GM11168 (cell line): Measurements from ENCODE around the gene CCSER2.

Experiments used
- in situ Hi-C: fragments of 300-500 bp; cut with MboI; formaldehyde crosslinking; loops from one replicate; pipeline ENCODE4 v1.12.0; 2022; ENCODE audit warnings: low sequenced_read_pairs; ENCODE audit not compliant: unreplicated experiment

CCSER2 gene

DNA sequence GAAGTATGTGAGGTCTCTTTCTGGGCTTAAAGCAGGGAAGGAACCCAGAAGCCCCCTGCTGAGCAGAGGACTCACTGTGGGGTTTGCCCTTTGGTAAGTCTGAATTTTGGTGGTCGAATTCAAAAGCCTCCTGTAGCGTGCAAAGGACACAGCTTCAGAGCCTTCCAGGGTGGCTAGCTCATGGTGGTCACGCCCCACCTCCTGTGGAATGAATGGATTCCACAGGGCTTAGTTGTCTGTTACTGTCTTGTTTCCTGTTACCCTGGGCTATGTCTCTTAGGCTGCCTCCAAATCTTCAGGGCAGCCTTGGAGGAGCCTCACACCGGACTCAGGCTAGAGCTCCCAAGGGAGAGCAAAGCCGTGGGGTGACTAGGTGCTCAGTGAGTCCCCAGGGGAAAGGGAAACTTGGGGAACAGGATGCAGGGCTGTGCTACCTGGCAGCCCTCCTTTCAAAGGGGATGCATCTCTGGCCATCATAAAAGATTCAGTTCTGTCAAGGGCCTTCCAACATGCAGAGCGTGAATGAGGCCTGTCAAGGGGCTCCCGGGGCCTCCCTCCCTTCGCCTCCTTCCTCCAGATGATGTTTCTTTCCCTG is 211.7 kb downstream of the CCSER2 start:
- in situ Hi-C loops = loop anchor here (5.0 kb wide), 1 partner anchor 273 kb away; no protein-coding TSS in a partner anchor

DNA sequence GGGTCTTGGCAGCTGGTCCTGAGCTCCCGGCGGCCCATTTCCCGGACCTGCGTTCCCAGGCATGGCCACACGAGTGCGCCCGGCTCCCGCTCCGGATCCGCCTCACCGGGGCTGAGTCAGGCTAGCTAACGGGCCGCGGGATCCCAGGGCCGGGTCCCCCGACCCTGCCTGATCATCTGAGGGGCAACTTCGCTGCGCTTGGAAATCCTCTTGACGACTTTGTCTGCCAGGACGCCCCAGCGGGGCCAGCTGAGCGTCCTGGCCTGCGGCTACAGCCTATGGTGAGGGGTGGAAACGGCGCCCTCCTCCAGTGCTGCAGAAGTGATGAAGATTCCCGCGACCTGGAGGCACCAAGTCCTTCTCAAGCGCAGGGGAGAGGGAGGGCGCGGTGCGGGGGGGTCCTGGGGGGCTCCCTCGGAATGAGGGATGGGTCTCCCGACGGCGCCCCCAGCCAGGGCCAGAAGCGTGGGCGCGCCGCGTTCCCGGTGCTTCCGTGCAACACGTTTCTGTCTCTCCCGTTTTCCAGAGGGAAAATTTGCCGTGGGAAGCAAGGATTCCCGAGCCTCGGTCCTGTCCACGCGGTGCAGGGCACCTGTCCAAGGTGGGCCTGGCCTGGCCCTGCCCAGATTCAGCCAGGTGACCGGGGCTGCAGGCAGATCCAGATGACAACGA is 212.4 kb downstream of the CCSER2 start:
- in situ Hi-C loops = loop anchor here (5.0 kb wide), 1 partner anchor 273 kb away; no protein-coding TSS in a partner anchor

DNA sequence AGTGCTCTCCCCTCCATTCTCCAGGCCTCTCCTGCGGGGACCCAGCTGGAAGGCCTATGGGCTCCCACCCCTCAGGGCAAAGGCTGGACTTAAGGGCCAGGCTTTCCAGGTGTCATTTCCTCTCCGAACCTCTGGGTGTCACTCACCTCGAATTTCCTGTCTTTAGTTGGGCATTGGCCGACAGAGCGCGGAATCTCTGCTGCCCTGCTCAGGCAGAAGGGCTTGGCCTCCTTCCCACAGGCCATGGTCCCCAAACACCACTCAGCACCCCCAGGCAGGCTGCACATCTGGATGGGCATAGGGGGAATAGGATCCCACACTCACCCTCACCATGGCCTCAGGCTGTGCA is 212.9 kb downstream of the CCSER2 start:
- in situ Hi-C loops = loop anchor here (5.0 kb wide), 1 partner anchor 274 kb away; no protein-coding TSS in a partner anchor

DNA sequence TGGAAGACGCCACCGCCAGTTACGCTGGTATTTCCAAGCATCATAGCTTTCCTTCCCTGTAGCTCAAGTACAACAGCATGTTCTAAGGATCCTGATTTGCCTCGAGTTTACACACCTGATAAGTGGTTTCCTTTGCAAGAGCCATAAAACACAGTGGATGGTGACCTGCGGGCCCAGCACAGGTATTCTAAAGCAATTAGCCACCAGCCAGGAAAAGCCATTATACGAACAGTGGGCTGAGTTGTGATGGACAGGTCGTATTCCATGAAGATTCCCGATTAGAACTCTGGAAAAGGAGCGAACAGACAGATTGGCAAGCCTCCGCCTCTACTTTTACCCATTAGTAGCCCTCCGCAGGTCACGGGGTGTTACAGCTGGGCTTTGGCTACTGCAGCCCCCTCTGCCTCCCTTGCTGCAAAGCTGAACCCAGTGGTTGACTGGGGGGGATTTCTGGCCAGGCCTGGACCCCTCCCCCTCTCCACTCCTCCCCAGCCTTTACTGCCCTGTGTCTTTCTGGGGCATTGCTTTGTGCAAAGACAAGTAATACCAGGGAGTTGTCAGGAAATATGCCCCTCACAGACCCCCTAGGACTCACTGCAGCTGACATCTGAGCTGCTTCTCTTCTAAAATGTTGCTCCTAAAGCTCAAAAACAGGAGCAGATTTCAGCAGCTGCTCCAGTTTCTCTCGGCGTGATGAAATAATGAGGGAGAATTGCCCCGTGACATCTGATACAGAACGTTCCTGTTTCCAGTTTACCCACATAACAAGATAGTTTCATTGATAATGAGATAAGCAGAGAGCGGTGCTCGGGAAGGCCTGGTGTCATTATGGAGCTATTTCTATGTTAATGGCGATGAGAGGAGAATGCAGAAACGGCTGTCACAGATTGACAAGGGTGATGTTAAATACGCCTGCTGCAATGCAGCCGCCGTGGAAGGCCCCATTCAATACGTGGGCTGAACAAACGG is 214.4 kb downstream of the CCSER2 start:
- in situ Hi-C loops = loop anchor here (5.0 kb wide), 1 partner anchor 276 kb away; no protein-coding TSS in a partner anchor

DNA sequence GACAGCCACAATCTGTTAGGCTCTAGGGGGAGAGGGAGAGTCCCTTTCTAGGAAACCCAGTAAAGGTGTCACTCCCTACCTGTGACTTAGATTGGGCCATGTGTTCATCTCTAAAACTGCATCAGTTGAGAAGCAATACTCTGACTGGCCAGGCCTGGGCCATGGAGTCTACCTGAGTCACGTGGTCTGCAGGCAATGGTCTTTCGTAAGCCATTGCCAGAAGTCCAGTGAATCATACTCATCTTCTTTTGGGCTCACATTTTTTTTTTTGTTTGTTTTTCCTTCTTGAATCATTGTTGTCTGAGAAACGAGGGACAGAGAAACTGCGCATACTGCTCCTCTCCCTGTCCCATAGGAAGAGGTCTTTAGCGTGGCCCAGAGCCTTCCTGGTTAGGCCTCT is 215.6 kb downstream of the CCSER2 start:
- in situ Hi-C loops = loop anchor here (5.0 kb wide), 1 partner anchor 277 kb away; no protein-coding TSS in a partner anchor

DNA sequence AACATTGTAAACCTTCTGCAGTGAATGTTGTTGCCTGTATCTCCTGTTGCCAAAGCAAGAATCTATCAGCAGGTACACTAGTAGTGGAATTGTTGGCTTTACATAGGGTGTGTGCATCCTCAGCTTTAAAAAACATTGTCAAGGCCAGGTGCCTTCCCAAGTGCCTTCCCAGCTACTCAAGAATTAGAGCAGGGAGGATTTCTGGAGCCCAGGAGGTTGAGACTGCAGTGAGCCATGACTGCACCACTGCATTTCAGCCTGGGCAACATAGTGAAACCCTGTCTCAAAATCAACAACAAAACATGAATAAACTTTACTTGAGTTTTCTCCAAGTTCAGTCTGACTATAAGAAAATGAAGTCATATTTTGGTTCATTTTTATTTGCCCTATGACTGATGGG is 217.3 kb downstream of the CCSER2 start:
- in situ Hi-C loops = no loop called here

DNA sequence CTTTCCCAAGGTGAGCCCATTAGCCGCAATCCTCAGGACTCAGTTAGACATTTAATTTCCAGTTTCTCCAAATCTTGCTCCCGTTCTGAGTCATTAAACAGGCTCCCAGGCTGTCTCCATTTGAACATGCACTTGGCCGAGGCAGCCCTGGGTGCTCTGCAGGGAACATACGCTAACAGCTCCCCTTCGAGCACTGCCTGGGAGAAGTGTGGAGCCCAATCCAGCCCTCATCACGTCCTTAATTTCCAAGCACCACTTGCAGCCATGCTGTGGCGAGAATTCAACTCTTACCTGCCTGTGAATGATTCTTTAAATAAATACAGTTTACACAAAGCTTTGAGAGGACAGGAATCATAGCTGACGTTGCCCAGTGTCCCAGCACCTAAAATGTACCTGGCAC is 218.2 kb downstream of the CCSER2 start:
- in situ Hi-C loops = no loop called here

DNA sequence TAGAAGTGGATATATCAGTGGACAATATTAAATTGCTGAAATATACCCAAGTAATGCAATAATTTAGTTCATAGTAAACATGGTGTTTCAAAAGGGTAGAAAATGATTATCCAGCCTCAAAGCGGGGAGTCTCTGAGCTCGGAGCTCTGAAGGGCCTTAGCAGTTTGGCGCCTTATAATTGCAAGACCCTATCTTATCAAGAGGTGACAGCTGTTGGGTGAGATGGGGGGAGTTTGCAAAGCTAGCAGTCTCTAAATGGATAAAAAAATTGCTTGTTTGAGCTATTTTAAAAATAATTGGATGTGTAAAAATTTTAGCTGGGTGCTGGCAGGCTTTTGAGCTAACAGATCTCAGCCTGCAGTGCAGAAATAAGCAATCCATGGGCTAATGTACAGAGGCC is 219.2 kb downstream of the CCSER2 start:
- in situ Hi-C loops = no loop called here

DNA sequence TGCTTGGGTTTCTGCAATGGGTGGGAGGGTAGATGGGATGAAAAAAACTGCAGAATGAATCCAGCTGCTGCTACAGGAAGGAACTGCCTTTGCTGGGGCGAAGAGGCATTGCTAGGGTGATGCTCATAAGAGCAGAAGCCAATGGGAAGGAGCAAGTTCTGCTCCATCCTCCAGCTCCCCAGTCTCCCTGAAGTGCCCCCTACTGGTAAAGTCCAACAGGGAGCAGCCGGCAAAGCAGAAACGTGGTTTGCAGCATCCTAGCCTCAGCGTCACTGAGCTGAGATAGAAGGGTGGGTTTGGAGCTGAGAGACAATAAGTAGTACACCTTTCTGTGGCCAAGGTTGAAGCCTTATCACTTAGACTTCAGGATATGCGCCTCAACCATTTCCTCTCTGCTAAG is 220.5 kb downstream of the CCSER2 start:
- in situ Hi-C loops = no loop called here

DNA sequence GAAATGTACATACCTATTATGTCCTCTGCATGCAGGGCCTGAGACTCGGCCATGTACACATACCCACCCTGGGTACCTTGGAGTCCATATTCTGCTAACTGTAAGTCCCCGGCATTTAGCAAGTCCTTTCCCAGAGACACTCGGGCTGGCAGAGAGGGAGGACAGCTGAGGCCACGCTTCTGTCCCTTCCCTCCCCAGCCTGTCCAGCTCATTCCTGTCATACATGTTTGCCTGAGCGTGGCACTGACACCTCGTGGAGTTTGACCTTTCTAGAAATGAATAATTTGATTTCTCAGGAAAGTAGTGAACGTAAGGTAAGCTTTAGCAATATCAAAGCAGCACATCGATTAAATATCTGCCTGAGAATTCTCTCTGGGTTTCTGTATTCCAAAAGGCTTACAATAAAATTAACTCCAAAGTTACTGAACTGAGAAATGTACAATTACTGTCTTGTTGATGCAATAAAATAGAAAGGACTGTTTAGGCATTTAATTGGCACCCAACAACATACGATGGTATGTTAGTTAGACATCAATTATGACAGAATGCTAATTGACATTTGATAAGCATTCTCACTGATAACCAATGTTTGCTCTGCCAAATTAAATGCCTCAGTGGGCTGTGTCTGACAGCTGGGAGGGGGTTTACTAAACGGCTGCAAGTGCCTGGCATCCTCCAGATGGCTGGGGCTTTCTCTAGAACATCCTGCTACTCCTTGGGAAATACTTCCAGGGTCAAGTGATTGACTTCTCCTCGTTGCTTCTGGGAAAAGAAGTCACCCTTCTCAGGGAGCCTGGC is 221.2 kb downstream of the CCSER2 start:
- in situ Hi-C loops = no loop called here

DNA sequence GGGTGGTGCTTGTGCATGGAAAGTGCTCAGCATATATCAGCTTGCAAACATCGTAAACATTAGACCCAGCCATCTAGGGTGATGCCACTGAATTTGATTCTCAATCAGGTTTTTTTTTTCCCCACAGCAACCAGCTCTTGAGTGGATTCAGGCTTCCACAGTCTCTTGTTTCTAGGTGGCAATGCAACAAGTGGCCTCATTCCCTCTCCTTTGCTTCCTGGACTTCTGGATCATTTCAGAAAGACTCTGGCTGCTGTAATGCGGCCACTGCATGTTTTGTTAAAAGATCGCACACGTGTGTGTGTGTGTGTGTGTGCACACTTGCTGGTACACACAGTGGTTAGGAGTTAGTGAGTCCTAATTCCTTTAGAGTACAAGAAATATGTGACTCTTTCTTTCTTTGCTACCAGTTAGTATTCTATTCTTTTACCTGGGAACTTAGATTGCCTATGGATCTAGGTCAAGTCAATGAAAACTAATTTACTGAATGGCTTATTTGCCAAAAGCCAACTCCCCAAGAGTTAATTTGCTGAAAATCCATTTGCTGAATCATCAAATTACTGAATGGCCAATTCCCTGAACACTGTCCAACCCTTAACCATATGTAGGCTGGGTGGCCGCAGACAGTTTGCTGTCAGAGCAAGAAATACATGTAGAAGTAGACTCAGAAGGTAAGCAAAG is 222.5 kb downstream of the CCSER2 start:
- in situ Hi-C loops = no loop called here

DNA sequence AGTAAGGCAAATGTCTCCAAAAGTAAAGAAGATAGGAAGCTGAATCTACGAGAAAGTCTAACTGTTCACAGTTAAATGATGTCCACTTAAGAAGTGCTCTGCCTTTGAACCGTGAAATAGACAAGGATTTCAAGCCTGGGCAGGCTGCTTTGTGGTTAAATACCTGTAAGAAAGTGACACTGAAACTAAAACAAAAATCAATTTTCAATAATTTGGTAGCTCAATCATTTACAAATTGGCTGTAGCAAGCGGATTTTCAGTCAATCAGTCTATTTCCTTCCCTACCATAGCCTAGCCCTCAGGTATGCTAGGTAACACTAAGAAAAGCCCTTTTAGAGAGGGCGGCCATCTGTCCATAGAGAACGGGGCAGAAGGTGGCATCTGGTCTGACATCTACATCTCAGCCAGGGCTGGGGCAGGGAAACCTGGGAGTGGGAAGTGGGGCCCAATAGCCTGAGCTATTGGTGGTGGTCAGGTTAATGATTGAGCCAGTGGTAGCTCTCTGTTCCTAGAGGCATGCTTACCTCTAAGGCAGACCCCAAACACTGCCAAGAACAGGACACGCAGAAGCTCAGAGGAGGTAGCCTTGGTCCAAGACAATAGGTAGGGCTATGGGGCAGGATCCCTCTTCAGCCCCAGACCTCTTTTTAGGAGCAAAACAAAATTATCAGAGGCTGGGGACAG is 223.2 kb downstream of the CCSER2 start:
- in situ Hi-C loops = no loop called here

DNA sequence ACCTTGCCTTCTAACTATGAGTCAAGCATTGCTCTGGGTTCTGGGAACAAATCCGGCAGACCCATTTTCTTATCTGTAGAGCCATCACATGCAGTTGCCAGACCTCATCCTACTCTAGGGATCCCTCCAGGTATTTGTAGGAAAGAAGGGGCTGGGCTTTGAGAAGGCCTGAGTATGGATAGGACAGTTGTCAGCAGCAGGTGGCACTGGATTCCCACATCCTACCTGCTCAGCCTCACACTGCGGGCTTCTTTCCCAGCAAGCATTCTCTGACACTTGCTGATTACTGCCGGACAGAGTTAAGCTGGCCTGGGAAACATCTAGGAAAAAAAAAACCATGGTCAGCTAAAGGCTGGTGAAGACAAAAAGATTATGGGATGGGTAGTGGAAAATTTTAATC is 224.1 kb downstream of the CCSER2 start:
- in situ Hi-C loops = no loop called here

DNA sequence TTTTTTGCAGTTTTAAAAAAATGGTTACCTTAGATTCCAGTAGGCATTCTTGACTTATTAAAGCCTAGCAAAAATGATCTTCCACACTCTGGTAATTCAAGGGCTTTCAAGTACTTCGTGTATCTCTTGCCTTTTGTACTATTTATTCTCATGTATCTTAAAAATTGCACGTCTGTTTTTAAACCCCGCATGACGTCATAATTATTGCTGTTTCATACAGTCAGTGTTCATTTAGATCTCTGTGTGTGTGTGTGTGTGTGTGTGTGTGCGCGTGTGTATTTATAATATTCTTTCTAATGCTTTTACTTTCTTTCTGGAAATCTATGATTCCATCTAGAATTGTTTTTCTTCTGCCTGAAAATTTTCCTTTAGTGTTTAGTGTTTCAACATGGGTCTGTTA is 234.2 kb downstream of the CCSER2 start:
- in situ Hi-C loops = no loop called here

DNA sequence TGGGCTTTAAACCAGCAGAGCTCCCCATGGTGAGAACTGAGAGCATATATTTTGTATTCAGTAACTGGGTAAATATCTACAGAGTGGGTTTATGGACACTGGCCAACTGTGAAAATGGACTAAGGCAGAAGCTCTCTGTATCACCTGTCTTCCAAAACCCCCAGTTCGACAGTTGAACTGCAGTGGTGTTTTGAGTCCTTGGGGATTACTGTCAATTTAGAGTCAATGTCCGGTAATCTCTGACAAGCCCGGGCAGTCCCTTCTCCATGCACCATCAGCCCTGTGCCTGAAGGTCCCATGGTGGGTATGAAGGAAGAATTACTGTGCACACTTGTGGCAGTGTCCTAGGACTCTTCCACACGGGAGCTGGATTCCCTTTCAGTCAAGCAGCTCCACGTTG is 235.0 kb downstream of the CCSER2 start:
- in situ Hi-C loops = no loop called here

DNA sequence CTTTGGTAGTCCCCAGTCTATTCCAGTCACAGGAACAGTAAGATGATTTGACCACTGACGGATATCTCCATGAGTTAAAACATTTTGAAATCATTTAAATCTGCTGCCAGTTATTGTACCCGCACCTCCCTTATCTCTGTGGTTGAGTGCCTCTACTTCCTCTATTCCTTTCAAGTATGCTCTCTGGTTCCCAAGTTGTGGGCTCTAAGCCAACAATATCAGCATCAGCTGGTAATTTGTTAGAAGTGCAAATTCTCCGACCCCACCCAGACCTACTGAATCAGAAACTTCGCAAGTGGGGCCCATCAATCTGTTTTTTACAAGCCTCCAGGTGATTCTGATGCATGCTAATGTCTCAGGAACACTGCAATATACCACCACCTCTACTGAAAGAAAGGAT is 235.5 kb downstream of the CCSER2 start:
- in situ Hi-C loops = no loop called here

DNA sequence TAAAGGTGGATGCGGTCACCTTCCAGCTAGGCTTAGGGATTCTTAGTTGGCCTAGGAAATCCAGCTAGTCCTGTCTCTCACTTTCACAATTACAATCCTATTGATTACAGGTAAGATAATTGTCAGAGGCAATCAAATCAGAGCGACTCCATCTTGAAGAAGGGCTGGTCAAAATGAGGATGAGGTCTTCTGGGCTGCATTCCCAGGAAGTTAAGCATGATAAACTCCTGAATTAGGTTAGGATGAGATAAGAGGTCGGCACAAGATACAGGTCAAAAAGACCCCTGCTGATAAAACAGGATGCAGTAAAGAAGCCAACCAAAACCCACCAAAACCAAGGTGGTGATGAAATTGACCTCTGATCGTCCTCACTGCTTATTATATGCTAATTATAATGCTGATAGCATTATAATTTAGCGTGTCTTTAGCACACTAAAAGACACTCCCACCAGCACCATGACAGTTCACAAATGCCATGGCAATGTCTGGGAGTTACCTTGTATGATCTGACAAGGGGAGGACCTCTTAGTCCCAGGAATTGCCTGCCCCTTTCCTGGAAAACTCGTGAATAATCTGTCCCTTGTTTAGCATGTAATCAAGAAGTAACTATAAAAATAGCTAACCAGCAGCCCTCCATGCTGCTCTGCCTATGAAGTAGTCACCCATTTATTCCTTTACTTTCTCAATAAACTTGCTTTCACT is 237.6 kb downstream of the CCSER2 start:
- in situ Hi-C loops = no loop called here

DNA sequence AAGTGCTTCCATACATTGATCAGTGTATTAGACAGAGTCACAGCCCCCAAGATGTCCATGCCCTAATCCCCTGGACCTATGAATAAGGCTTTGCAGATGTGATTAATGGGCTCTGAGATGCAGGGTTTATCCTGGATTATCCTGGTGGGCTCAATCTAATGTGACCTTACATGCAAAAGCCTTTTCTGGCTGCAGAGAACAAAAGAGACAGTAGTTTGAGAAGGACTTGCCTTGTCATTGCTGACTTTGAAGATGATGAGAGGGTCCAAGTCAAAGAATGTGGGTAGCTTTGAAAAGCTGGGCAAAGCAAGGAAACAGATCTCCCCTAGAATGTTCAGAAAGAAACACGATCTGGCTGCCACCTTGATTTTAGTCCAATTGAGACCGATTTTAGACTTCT is 238.7 kb downstream of the CCSER2 start:
- in situ Hi-C loops = no loop called here
